Astrocyte (in vitro differentiated cells and primary cell): ENCODE results near the gene MAML2.

Source experiments
- EZH2 ChIP-seq: IDR thresholded peaks from 2 replicates; pipeline ENCODE4 v1.6.1; 2012; ENCODE audit warnings: mild to moderate bottlenecking, low read length, inconsistent platforms; ENCODE audit not compliant: insufficient read depth
- TF ChIP-seq, protein P1 (sequence below): IDR thresholded peaks from 2 replicates; pipeline ENCODE4 v1.5.1; 2011; ENCODE audit warnings: low read depth, mild to moderate bottlenecking, inconsistent platforms, low read length, moderate library complexity; ENCODE audit not compliant: insufficient read depth

- TF ChIP-seq, protein P1, sequence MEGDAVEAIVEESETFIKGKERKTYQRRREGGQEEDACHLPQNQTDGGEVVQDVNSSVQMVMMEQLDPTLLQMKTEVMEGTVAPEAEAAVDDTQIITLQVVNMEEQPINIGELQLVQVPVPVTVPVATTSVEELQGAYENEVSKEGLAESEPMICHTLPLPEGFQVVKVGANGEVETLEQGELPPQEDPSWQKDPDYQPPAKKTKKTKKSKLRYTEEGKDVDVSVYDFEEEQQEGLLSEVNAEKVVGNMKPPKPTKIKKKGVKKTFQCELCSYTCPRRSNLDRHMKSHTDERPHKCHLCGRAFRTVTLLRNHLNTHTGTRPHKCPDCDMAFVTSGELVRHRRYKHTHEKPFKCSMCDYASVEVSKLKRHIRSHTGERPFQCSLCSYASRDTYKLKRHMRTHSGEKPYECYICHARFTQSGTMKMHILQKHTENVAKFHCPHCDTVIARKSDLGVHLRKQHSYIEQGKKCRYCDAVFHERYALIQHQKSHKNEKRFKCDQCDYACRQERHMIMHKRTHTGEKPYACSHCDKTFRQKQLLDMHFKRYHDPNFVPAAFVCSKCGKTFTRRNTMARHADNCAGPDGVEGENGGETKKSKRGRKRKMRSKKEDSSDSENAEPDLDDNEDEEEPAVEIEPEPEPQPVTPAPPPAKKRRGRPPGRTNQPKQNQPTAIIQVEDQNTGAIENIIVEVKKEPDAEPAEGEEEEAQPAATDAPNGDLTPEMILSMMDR = no peak
- TF ChIP-seq EZH2 = no peak
Observed at GRCh38 chr11:96160732-96161306, 182.2 kb downstream of the MAML2 start.
